Uterus (tissue), 4 donors: ENCODE data around the gene XAF1. TPM values are rescaled to one million over a fixed set of nuclear protein-coding genes. Genes with fewer than 3 reads are reported as not detected.

Experiments
- DNase-seq, 2 donors: peaks; one replicate each; pipeline ENCODE4 v3.0.0-alpha.2; 2019 to 2020
- H3K27ac ChIP-seq, 2 donors: fragments of 200-600 bp; sonication (generic); 1 replicate in 1 of 2; 2 replicates in 1 of 2; pipeline ENCODE4 v1.5.1; 2016 to 2018
- H3K27me3 ChIP-seq, 2 donors: fragments of 200-600 bp; sonication (generic); one replicate each; pipeline ENCODE4 v1.5.1; 2018 to 2019; ENCODE audit warnings: control low read depth in 1 of 2
- H3K36me3 ChIP-seq, 2 donors: fragments of 200-600 bp; sonication (generic); one replicate each; pipeline ENCODE4 v1.5.1; 2019; ENCODE audit warnings: control low read depth in 1 of 2
- H3K4me1 ChIP-seq, 2 donors: fragments of 200-600 bp; sonication (generic); one replicate each; pipeline ENCODE4 v1.5.1; 2018 to 2019; ENCODE audit warnings: control low read depth in 1 of 2
- H3K4me3 ChIP-seq, 2 donors: fragments of 200-600 bp; sonication (generic); 1 replicate in 1 of 2; 2 replicates in 1 of 2; pipeline ENCODE4 v1.5.1; 2018 to 2019; ENCODE audit warnings: mild to moderate bottlenecking in 1 of 2
- H3K9me3 ChIP-seq, 2 donors: fragments of 200-600 bp; sonication (generic); one replicate each; pipeline ENCODE4 v1.5.1; 2019; ENCODE audit warnings: control low read depth in 1 of 2
- CTCF ChIP-seq, 4 experiments: fragments of 200-600 bp in 2 of 4; fragments of 450-650 bp in 2 of 4; sonication (generic) in 2 of 4; IDR thresholded peaks; one replicate each; pipeline ENCODE4 v1.5.1; 2016 to 2019; ENCODE audit warnings: antibody characterized with exemption in 4 of 4, mild to moderate bottlenecking in 2 of 4, moderate library complexity in 1 of 4
- POLR2A ChIP-seq, 2 donors: fragments of 450-650 bp; IDR thresholded peaks; one replicate each; pipeline ENCODE4 v1.6.1; 2016; ENCODE audit warnings: antibody characterized with exemption in 2 of 2, mild to moderate bottlenecking in 1 of 2, moderate library complexity in 1 of 2
- intact Hi-C: fragments of 100-400 bp; cut with DNase I; formaldehyde crosslinking; loops from one replicate; pipeline ENCODE4 v1.15.1; 2023; ENCODE audit warnings: low total_unique reads
- total RNA-seq, 4 donors: library from RNA; depleted of rRNA in 3 of 4; stranded (reverse); fragments of >200 nt in 3 of 4; gene quantifications; one replicate each; pipeline versions ENCODE4 v1.1.0 to v1.2.4, GENCODE V29; 2014 to 2023
- donor health status: DM: yes; HTN: yes; CAD: no.

XAF1 gene
- total RNA-seq, 4 donors from 2014 or later: 16.5 to 139 (median 63.9) TPM

GRCh38 chr17:6753006-6753445 lies 2.8 kb upstream of the XAF1 start:
- TF ChIP-seq CTCF (IDR thresholded peaks at IDR 0.05): no peak
- no peak for TF ChIP-seq POLR2A (IDR thresholded peaks at IDR 0.05)
- intact Hi-C loops: no loop called here
- Histone ChIP-seq H3K27me3 (no peaks in the 10 kb centered on the region), H3K27ac (peak overlapping the region; percentile 65 to 71), H3K36me3 (no peaks in the 10 kb centered on the region), H3K4me3 (no peak overlapping the region), H3K9me3 (no peaks in the 10 kb centered on the region), H3K4me1 (peaks cover 0 to 14% of the 10 kb centered on the region in 2 donors)
- peak; percentile 39 to 70 for DNase-seq

- DNase-seq: no peak
- H3K27ac ChIP-seq: peak overlapping the region; percentile 65 to 71
- intact Hi-C loops: no loop called here
- no peak for TF ChIP-seq CTCF (IDR thresholded peaks at IDR 0.05)
- peaks cover 0 to 14% of the 10 kb centered on the region in 2 donors for H3K4me1 ChIP-seq
- no peaks in the 10 kb centered on the region for H3K27me3 ChIP-seq
- no peak overlapping the region for H3K4me3 ChIP-seq
- no peaks in the 10 kb centered on the region for H3K9me3 ChIP-seq
- no peaks in the 10 kb centered on the region for H3K36me3 ChIP-seq
Measured at GRCh38 chr17:6753546-6753945, 2.3 kb upstream of the XAF1 start.

- Histone ChIP-seq H3K27ac (peak overlapping the region; percentile 89 to 93), H3K36me3 (no peaks in the 10 kb centered on the region), H3K9me3 (no peaks in the 10 kb centered on the region), H3K4me3 (peak overlapping the region; percentile 59 to 61), H3K27me3 (no peaks in the 10 kb centered on the region), H3K4me1 (peaks cover 0 to 14% of the 10 kb centered on the region in 2 donors)
- intact Hi-C loops: no loop called here
- TF ChIP-seq POLR2A (IDR thresholded peaks at IDR 0.05): no peak
- no peak for TF ChIP-seq CTCF (IDR thresholded peaks at IDR 0.05)
- peak; percentile 61 to 70 for DNase-seq
Measured at GRCh38 chr17:6755281-6755680, 565 bp upstream of the XAF1 start.

GRCh38 chr17:6756425-6757031 lies 682 bp downstream of the XAF1 start:
- Histone ChIP-seq H3K4me3 (peak overlapping the region; percentile 59 to 61), H3K9me3 (no peaks in the 10 kb centered on the region), H3K27ac (peak overlapping the region; percentile 89 to 93), H3K36me3 (no peaks in the 10 kb centered on the region), H3K4me1 (peaks cover 0 to 14% of the 10 kb centered on the region in 2 donors), H3K27me3 (no peaks in the 10 kb centered on the region)
- no peak for DNase-seq
- TF ChIP-seq CTCF (IDR thresholded peaks at IDR 0.05): no peak
- no peak for TF ChIP-seq POLR2A (IDR thresholded peaks at IDR 0.05)
- intact Hi-C loops: no loop called here

- no peak overlapping the region for H3K27ac ChIP-seq
- no peak for DNase-seq
- no peaks in the 10 kb centered on the region for H3K9me3 ChIP-seq
- intact Hi-C loops: no loop called here
- H3K4me3 ChIP-seq: no peak overlapping the region
- peaks cover 0 to 6% of the 10 kb centered on the region in 2 donors for H3K4me1 ChIP-seq
- no peak for TF ChIP-seq POLR2A (IDR thresholded peaks at IDR 0.05)
- TF ChIP-seq CTCF (IDR thresholded peaks at IDR 0.05): no peak
- no peaks in the 10 kb centered on the region for H3K36me3 ChIP-seq
- H3K27me3 ChIP-seq: no peaks in the 10 kb centered on the region
Measured at GRCh38 chr17:6757747-6758146, 1.9 kb downstream of the XAF1 start.
